Activated B cell treated with CpG ODN at 0.5 μM for 24 hours (primary cell): ENCODE results near the gene SMARCD2. TPM values are rescaled to one million over a fixed set of nuclear protein-coding genes. Genes with fewer than 3 reads are reported as not detected.

ENCODE experiments used
- ATAC-seq: fragments of 200-7000 bp; cut with Tn5 transposase; one replicate; pipeline ENCODE4 v1.10.0; 2021; ENCODE audit warnings: low read depth, mild to moderate bottlenecking, moderate library complexity
- CTCF ChIA-PET: fragments of 350-600 bp; sonication (Branson Sonifier 250); formaldehyde crosslinking; loops from one replicate; lab custom pipeline; 2021; ENCODE audit warnings: antibody characterized with exemption; lab: Charles Lee
- POLR2A ChIA-PET: fragments of 350-600 bp; sonication (Branson Sonifier 250); formaldehyde crosslinking; loops from one replicate; lab custom pipeline; 2021; ENCODE audit warnings: antibody characterized with exemption; lab: Charles Lee
- DNase-seq: peaks from one replicate; pipeline ENCODE4 v3.0.0; 2022
- H3K27ac Mint-ChIP-seq: one replicate; pipeline ENCODE4 v1.8.0; 2020; ENCODE audit warnings: mixed read lengths
- H3K27me3 Mint-ChIP-seq: one replicate; pipeline ENCODE4 v1.8.0; 2021; ENCODE audit warnings: mixed read lengths
- H3K36me3 Mint-ChIP-seq: one replicate; pipeline ENCODE4 v1.8.0; 2021; ENCODE audit warnings: low read depth, mixed read lengths
- H3K4me1 Mint-ChIP-seq: one replicate; pipeline ENCODE4 v1.8.0; 2021; ENCODE audit warnings: mixed read lengths
- H3K4me3 Mint-ChIP-seq: one replicate; pipeline ENCODE4 v1.8.0; 2020; ENCODE audit warnings: mild to moderate bottlenecking, mixed read lengths
- H3K9me3 Mint-ChIP-seq: one replicate; pipeline ENCODE4 v1.8.0; 2020; ENCODE audit warnings: mixed read lengths
- intact Hi-C: fragments of 100-400 bp; cut with micrococcal nuclease; formaldehyde crosslinking; loops from one replicate; pipeline ENCODE4 v1.15.1; 2024
- total RNA-seq: library from RNA; stranded (reverse); gene quantifications from 2 replicates; pipeline ENCODE4 v1.2.3, GENCODE V29; 2022
- TF ChIP-seq, protein P1 (sequence below): fragments of 200-600 bp; IDR thresholded peaks from one replicate; pipeline ENCODE4 v1.8.0; 2022; ENCODE audit warnings: antibody characterized with exemption, mild to moderate bottlenecking

The SMARCD2 gene
- total RNA-seq, 1 donor from 2014 or later = 114 TPM

DNA sequence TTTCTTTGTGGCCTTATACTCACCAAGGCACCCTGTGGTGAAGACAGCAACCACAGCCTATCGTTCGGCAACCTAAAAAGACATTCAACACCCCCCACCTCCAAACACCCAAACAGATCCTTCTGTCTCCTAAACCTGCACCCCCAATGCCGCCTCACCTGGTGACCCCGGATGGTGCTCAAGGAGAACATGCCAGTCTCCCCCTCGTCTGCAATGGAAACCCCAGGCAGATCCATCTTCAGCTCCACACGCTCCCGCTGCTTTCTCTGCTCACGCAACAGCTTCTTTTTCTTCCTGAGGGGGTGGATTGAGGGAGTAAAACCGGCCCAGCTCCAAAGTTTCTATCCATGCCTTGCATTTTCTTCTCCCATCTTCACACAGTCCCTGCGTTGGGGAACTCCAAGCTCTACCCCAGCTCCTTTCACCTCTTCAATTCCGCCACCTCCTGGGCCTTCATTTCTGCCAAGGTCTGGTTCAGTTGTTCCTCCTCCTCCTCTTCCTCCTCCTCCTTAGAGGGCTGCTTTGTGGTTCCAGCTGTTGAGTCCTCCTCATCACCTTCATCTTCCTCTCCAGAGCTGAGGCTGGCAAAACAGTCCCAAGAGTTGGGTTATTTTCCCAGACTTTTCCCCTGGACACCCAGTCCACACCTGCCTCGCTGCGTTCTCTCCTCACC, 18.7 kb downstream of the SMARCD2 start:
- peaks cover 90% of the 10 kb centered on the region for H3K36me3 Mint-ChIP-seq

DNA sequence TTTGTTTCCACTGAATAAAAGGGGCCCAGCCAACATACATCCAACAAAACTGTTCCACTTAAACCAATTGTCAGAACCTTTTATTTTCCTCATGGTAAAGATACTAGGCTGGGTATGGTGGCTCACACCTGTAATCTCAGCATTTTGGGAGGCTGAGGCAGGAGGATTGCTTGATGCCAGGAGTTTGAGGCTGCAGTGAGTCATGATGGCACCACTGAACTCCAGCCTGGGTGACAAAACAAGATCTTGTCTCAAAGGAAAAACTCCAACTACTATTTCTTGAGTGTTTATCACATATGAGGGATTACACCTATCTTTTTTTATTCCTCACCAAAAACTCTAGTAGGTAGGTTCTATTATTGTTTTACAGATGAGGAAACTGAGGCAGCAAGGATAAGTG, 19.9 kb downstream of the SMARCD2 start:
- Mint-ChIP-seq H3K36me3 (peaks cover 91% of the 10 kb centered on the region), H3K9me3 (no peaks in the 10 kb centered on the region), H3K27me3 (no peaks in the 10 kb centered on the region), H3K27ac (no peak overlapping the region), H3K4me3 (no peak overlapping the region), H3K4me1 (peaks cover 58% of the 10 kb centered on the region)
- POLR2A ChIA-PET = no interaction called here
- ATAC-seq = no peak
- CTCF ChIA-PET = no interaction called here
- TF ChIP-seq, protein P1, sequence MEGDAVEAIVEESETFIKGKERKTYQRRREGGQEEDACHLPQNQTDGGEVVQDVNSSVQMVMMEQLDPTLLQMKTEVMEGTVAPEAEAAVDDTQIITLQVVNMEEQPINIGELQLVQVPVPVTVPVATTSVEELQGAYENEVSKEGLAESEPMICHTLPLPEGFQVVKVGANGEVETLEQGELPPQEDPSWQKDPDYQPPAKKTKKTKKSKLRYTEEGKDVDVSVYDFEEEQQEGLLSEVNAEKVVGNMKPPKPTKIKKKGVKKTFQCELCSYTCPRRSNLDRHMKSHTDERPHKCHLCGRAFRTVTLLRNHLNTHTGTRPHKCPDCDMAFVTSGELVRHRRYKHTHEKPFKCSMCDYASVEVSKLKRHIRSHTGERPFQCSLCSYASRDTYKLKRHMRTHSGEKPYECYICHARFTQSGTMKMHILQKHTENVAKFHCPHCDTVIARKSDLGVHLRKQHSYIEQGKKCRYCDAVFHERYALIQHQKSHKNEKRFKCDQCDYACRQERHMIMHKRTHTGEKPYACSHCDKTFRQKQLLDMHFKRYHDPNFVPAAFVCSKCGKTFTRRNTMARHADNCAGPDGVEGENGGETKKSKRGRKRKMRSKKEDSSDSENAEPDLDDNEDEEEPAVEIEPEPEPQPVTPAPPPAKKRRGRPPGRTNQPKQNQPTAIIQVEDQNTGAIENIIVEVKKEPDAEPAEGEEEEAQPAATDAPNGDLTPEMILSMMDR = no peak
- DNase-seq = no peak
- intact Hi-C loops = no loop called here

More for the DNA sequence above, 18.7 kb downstream of the SMARCD2 start:
- ATAC-seq = no peak
- Mint-ChIP-seq H3K9me3 (no peaks in the 10 kb centered on the region), H3K4me1 (peaks cover 66% of the 10 kb centered on the region), H3K4me3 (no peak overlapping the region), H3K27ac (peak overlapping the region; percentile 59), H3K27me3 (no peaks in the 10 kb centered on the region)
- ChIA-PET CTCF (no interaction called here), POLR2A (interaction anchor here (0.5 to 0.8 kb wide), 4 partner anchors 104 to 665 kb away, joined by 3 read pairs; partner anchors contain the start of gene LIMD2)
- intact Hi-C loops = no loop called here
- TF ChIP-seq, protein P1 = no peak
- DNase-seq = no peak

DNA sequence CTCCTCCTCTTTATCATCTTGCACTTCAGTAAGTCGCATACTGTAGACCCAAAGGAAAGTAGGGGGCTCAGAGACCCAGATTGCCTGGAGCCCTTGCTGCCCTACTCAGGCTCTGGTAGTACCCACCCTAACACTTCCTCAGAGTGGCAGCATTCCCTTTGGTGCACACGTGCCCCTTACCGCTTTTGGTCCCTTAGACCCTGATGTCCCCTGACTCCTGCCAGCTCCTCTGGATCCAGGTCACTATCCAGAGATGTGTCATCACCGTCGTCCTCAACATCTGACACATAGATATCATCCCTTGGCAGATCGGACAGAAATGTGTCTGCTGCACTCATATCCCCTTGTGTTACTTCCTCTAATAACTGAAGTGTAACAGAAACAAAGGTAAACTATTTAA, 20.7 kb downstream of the SMARCD2 start:
- intact Hi-C loops = no loop called here
- TF ChIP-seq, protein P1 = no peak
- Mint-ChIP-seq H3K27me3 (no peaks in the 10 kb centered on the region), H3K36me3 (peaks cover 91% of the 10 kb centered on the region), H3K4me3 (no peak overlapping the region), H3K4me1 (peaks cover 50% of the 10 kb centered on the region), H3K27ac (peak overlapping the region; percentile 80), H3K9me3 (no peaks in the 10 kb centered on the region)
- ATAC-seq = no peak
- no peak for DNase-seq
- CTCF ChIA-PET = interaction anchor here (1.4 kb wide), 1 partner anchor 57 kb away, joined by 3 read pairs; no protein-coding TSS in a partner anchor
- POLR2A ChIA-PET = no interaction called here

DNA sequence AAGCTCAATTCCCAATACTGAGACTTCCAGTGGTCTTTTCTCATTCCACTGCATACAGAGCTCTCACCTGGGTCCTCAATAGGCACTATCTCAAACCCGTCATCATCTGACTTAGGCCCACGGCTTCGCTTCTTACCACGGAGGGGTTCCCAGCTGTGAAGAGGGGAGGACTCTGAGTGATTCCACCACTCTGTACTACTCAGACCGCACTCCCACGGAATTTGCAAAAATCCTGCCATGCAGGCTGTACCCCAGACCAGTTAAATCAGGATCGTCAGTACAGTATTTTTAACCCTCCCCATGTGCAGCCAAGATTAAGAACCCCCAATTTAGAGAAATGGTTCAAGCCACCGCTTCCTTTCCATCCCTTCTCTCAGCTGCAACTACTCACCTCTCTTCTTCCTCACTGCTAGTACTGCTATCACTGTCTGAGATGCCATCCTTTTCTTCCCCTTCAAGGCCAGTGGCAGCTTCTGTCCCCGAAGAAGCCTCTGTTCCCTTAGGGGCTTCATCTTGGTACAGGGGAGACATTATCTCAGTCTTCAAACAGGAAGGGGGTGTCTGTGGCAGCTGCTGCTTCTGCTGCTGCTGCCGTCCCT, 21.4 kb downstream of the SMARCD2 start:
- POLR2A ChIA-PET = interaction anchor here (0.5 to 0.7 kb wide), 2 partner anchors 22 to 47 kb away, joined by 3 to 5 read pairs; partner anchors contain the start of gene DDX42
- no peaks in the 10 kb centered on the region for H3K9me3 Mint-ChIP-seq
- H3K27me3 Mint-ChIP-seq = no peaks in the 10 kb centered on the region
- CTCF ChIA-PET = interaction anchor here (1.4 kb wide), 1 partner anchor 58 kb away, joined by 3 read pairs; no protein-coding TSS in a partner anchor
- ATAC-seq (no peak), DNase-seq (no peak)
- peaks cover 43% of the 10 kb centered on the region for H3K4me1 Mint-ChIP-seq
- H3K27ac Mint-ChIP-seq = peak overlapping the region; percentile 1
- peaks cover 93% of the 10 kb centered on the region for H3K36me3 Mint-ChIP-seq
- no peak overlapping the region for H3K4me3 Mint-ChIP-seq
- TF ChIP-seq, protein P1 = no peak
- intact Hi-C loops = no loop called here
